Memory B cell (primary cell): ENCODE measurements around the gene NPRL2.
A peak's percentile ranks its signal among the peaks of the same experiment; 100 is the strongest.

ENCODE experiments used
- ATAC-seq: fragments of 150-1000 bp; cut with Tn5 transposase; 2 replicates; pipeline ENCODE4 v1.10.0; 2021; ENCODE audit warnings: low read depth, mild to moderate bottlenecking, moderate library complexity
- DNase-seq, 2 donors: peaks; one replicate each; pipeline ENCODE4 v3.0.0; 2022; ENCODE audit warnings: low spot score in 2 of 2
- H3K27ac Mint-ChIP-seq: one replicate; pipeline ENCODE4 v1.8.0; 2022; ENCODE audit warnings: mild to moderate bottlenecking, moderate library complexity, mixed read lengths
- H3K27me3 Mint-ChIP-seq: one replicate; pipeline ENCODE4 v1.8.0; 2022; ENCODE audit warnings: mixed read lengths
- H3K36me3 Mint-ChIP-seq: one replicate; pipeline ENCODE4 v1.8.0; 2022; ENCODE audit warnings: mild to moderate bottlenecking, mixed read lengths
- H3K4me1 Mint-ChIP-seq: one replicate; pipeline ENCODE4 v1.8.0; 2022; ENCODE audit warnings: mixed read lengths
- H3K4me3 Mint-ChIP-seq: one replicate; pipeline ENCODE4 v1.8.0; 2022; ENCODE audit warnings: mild to moderate bottlenecking, moderate library complexity, mixed read lengths
- H3K9me3 Mint-ChIP-seq: one replicate; pipeline ENCODE4 v1.8.0; 2022; ENCODE audit warnings: mixed read lengths

Gene NPRL2

DNA sequence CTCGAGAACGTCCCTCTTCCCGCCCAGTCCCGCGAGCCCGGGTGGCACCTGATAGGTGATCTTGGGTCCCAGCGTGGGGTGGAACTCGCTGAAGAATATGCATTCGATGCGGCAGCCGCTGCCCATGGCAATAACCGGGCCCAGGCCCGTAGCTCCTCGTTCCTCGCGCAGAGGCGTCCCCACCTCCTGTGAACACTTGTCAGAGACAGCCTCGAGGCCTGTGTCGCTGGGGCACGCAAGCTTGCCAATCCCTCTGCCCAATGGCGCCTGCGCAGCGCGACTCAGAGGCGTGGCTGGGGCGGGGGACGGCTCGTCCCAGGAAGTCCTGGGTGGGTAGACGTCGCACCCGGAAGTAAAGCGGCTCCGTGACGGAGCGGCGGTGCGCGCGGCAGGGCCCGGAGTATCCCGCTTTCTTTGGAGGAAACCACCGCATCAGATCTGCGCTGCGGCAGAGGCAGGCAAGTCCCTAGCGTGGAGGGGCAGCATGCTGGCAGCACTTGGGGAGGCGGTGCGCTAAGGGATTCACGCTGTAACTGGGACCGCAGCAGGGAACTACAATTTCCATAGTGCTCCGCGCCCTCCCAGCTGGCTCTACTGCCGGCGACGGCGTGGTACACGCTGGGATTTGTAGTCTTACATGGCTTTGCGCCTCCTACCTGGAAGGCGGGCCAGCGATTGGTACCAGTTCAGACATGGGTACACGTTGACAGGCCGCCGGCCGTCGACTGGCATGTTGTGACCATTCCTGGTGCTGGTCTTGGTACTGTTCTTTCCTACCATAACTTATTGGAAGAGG lies at the start of gene NPRL2, which contains the start of gene CYB561D2:
NPRL2 (minus strand) TSS at position 249 of the 796 bp plus-strand sequence; CDS start at position 126, 123 bp downstream.
CYB561D2 (plus strand) TSS at position 336 of the 796 bp plus-strand sequence. CDS start 572 bp downstream, outside the sequence.
- H3K27me3 Mint-ChIP-seq, result no peaks in the 10 kb centered on the region
- H3K9me3 Mint-ChIP-seq, result no peaks in the 10 kb centered on the region
- peaks cover 7% of the 10 kb centered on the region for H3K36me3 Mint-ChIP-seq
- peaks cover 29% of the 10 kb centered on the region for H3K4me1 Mint-ChIP-seq
- DNase-seq (peak; percentile 97 to 98), ATAC-seq (peak; percentile 88)
- peak within 1 kb of the TSS; percentile 94 for H3K27ac Mint-ChIP-seq
- H3K4me3 Mint-ChIP-seq, result peak within 1 kb of the TSS; percentile 99

DNA sequence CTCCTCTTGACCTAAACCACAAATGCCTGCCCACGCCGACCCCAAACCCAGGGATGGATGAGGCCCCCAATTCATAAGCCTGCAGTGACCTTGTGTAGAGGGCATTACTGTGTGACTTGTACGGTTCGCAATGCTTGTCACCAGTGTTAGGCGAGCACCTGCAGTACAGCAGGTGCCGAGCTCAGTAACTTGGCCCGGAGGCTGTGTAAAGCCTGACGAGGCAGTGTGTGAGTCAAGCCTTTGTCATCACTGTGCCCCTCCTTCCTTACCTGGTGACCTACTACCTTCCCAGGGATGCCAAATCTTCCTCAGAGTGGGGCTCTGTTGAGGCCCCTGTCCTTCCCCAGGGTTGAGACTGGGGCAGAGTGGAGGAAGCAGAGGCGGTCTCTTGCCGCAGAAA lies 45.9 kb upstream of the NPRL2 start:
- Mint-ChIP-seq H3K27me3 (peaks cover 5% of the 10 kb centered on the region), H3K9me3 (no peaks in the 10 kb centered on the region), H3K27ac (no peak overlapping the region), H3K36me3 (no peaks in the 10 kb centered on the region), H3K4me3 (no peak overlapping the region), H3K4me1 (no peaks in the 10 kb centered on the region)
- DNase-seq, result no peak
- ATAC-seq, result no peak

DNA sequence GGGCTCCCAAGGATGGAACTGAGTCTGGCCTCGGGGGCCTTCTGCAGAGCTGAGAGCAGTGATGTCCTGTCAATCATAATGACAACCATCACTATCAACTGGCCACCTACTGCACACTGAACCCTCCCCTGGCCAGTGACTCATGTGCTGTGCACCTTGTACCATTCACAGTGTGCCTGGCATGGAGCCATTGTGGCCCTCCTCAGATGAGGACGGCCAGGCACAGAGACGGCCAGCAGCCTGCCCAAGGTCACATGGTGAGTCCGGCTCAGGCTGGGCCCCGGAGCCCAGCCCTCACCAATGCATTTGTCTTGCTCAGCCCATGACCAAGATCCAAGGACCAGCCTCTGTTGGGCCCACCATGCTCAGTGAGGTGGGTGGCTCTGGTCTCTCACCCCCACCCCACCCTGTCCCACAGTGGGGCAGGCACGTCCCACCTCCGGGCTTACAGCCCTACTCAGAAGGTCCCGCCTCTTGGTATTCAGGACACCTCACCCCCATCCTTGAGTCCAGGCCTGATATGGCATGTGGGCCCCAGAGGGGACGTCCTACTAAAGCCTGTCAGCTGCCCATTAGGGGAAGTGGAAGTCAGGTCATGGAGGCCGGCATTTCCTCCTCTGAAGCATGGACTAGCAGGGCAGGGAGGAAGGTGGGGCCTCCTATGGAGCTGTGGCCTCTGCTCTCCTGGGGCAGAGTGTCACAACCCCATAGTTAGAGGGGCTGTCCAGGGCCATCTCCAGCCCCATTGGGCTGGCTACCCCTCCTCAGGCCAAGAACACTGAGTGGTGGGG lies 44.7 kb upstream of the NPRL2 start:
- no peaks in the 10 kb centered on the region for H3K36me3 Mint-ChIP-seq
- no peak overlapping the region for H3K4me3 Mint-ChIP-seq
- H3K27ac Mint-ChIP-seq, result no peak overlapping the region
- no peaks in the 10 kb centered on the region for H3K4me1 Mint-ChIP-seq
- H3K27me3 Mint-ChIP-seq, result peaks cover 5% of the 10 kb centered on the region
- ATAC-seq (no peak), DNase-seq (no peak)
- no peaks in the 10 kb centered on the region for H3K9me3 Mint-ChIP-seq

DNA sequence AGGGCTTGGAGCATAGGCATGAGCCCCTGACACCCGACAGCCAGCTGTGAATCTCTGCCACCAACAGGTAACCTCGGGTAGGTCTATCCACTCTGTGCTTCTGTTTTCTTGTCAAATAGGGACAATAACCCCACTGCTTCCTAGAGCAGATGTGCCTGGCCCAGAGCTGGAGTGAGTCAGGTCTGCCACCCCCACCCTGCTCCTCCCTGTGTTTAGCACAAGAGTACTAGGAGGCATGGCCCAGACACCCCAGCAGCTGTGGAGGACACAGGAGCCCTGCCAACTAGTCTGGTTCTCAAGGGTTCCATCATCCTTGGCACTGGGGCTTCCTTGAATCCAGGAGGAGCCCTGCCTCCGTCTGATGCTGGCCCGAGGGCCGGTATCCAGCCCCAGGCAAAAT lies 42.5 kb upstream of the NPRL2 start:
- Mint-ChIP-seq H3K4me1 (no peaks in the 10 kb centered on the region), H3K9me3 (no peaks in the 10 kb centered on the region), H3K27ac (no peak overlapping the region), H3K27me3 (peaks cover 5% of the 10 kb centered on the region), H3K4me3 (no peak overlapping the region), H3K36me3 (no peaks in the 10 kb centered on the region)
- ATAC-seq (no peak), DNase-seq (no peak)

DNA sequence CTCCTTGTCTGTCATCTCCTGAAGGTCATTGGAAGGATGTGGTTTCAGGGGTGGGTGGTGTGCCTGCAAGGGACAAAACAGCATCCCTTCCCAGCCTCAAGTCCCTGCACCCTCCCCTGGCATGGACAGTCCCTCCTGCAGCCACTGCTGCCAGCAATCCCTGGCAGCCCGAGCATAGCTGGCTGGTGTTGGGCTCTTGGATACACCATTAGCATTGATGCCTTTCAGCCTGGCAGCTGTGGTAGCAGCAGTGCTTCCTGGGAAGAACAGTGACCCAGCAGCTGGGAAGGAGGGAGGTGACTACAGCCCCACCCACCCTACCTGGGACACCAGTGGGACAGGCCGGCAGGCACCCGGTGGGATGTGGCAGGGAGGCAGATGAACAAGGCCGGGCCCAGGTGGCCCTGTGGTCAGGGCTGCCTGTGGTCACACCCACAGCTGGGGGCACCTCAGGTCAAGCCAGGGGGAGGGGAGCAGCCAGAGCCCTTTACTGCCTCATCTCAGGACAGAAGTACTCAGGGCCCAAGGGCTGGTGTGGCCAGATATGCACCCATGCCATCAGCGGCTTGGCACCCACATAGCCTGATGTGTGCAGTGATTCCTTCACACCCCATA lies 41.6 kb upstream of the NPRL2 start:
- H3K27me3 Mint-ChIP-seq, result peaks cover 5% of the 10 kb centered on the region
- DNase-seq (no peak), ATAC-seq (no peak)
- no peak overlapping the region for H3K27ac Mint-ChIP-seq
- H3K4me1 Mint-ChIP-seq, result no peaks in the 10 kb centered on the region
- no peak overlapping the region for H3K4me3 Mint-ChIP-seq
- H3K9me3 Mint-ChIP-seq, result no peaks in the 10 kb centered on the region
- no peaks in the 10 kb centered on the region for H3K36me3 Mint-ChIP-seq

DNA sequence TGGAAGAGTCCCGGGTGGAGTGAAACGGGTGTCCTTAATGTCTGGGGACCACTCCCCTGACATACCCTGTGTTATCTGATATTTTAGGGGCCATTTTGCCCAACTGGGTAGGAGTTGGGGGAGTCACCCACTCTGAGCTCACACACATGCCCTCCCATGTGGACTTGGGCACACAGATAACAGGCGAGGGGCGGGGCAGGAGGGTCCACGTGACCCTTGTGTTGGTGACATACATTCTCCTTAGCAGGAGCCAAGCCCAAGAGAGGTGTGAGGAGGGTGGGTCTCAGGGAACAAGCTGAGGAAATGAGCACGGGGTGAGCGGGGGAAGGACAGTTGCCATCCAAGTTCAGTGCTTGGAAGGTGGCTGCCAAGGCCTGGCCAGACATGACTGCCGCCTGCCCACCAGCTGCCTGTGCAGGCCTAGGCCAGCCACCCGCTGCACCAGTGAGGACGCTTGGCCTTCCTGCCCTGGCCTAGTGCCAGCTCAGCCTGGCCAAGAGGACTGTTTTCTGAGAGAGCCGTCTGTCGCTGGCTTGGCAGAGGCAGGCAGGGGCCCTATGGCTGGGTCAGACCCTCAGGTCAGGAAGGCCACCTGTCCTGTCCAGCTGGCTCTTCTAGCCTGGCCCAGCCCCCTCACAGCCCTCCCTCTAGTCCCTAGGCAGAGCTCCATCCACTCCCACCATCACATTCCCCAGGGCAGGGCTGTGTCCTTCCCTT lies 40.1 kb upstream of the NPRL2 start:
- no peak for ATAC-seq
- Mint-ChIP-seq H3K9me3 (no peaks in the 10 kb centered on the region), H3K27me3 (peaks cover 1% of the 10 kb centered on the region), H3K27ac (no peak overlapping the region), H3K4me1 (no peaks in the 10 kb centered on the region), H3K4me3 (no peak overlapping the region), H3K36me3 (no peaks in the 10 kb centered on the region)
- no peak for DNase-seq

DNA sequence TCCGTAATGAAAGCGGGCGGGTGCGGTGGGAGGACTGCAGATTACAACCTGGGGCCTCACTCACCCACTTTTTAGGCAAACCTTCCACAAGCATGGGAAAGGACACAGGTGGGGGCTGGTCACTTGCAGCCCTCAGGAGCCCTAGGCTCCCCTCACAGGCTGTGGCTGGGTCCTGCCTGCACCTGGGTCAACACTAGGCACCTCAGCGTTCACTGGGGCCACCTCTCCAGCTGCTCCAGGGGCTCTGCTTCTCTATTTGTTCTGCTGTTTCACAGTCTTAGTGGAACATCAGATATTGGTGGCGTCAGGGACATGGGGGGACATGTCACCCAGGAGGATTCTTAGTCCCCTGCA lies 38.8 kb upstream of the NPRL2 start:
- Mint-ChIP-seq H3K27me3 (peaks cover 4% of the 10 kb centered on the region), H3K4me3 (no peak overlapping the region)

DNA sequence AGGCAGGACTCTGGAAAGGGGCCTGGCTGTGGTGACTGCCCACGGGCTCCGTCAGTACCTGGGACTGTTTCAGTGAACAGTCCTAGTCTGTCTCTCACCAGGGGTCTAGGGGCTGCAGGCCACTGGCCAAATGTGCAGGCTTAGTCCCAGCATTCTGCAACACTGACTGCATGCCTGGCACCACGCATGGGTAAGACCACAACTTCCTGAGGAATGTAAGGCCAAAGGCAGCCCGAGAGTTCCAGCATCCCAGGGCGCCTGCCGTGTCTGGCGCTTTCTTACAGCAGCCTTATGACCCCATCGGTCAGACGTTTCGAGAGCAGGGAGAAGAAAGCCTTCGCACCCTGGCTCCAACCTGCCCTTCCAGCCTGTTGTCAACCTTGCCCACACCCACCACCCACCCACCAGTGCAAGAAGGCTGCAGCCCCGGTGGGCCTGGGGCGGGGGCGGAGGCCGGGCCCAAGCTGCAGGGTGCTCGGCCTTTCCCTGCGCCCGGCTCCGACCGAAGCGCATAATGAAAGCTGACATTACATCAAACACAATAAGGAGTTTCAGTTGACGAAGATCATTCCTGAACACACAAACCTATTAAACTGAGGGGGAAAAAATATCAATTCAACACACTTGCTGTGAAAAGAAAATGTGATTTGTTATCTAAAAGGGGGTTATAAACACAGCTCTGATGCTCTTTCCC lies 38.3 kb upstream of the NPRL2 start:
- H3K27me3 Mint-ChIP-seq, result peaks cover 4% of the 10 kb centered on the region
- H3K36me3 Mint-ChIP-seq, result no peaks in the 10 kb centered on the region
- H3K4me1 Mint-ChIP-seq, result no peaks in the 10 kb centered on the region
- ATAC-seq (no peak), DNase-seq (no peak)
- H3K4me3 Mint-ChIP-seq, result no peak overlapping the region
- no peaks in the 10 kb centered on the region for H3K9me3 Mint-ChIP-seq
- H3K27ac Mint-ChIP-seq, result no peak overlapping the region

More for the DNA sequence above, 38.8 kb upstream of the NPRL2 start:
- no peak for ATAC-seq
- Mint-ChIP-seq H3K36me3 (no peaks in the 10 kb centered on the region), H3K9me3 (no peaks in the 10 kb centered on the region), H3K4me1 (no peaks in the 10 kb centered on the region), H3K27ac (no peak overlapping the region)
- no peak for DNase-seq

DNA sequence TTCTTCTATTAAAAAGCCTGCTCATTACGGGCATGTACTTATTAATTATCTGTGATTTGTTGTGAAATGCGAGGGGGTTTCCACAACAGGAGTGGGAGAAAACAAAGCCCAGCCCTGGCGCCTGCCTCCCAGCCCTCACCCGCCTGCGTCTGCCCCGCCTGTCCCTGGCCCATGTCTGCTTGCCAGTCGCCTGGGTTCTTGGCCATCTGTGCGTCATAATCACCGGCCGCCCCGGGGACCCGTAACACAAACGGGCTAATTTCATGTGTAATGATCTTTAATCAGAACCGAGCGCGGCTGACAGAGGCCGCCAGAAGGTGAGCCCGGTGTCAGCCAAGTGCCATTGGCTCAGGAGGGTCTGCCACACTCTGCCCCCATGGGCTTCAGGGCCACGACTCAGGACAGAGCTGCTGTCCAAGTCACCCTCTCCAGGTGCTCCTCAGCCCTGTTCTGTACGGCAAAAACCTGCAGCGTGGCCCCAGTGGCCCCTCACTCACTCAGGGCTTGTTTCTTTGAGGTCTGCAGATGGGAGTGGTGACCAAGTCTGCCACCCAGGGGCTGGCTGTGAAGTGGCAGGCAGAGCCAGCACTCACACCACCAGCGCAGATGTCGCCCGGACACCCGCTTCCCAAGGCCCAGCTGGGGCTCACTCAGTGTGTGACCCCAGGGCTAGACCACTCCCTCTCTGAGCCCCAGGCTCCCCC lies 37.6 kb upstream of the NPRL2 start:
- Mint-ChIP-seq H3K4me3 (no peak overlapping the region), H3K4me1 (no peaks in the 10 kb centered on the region), H3K27me3 (peaks cover 4% of the 10 kb centered on the region), H3K36me3 (no peaks in the 10 kb centered on the region), H3K27ac (no peak overlapping the region), H3K9me3 (no peaks in the 10 kb centered on the region)
- no peak for DNase-seq
- ATAC-seq, result no peak

DNA sequence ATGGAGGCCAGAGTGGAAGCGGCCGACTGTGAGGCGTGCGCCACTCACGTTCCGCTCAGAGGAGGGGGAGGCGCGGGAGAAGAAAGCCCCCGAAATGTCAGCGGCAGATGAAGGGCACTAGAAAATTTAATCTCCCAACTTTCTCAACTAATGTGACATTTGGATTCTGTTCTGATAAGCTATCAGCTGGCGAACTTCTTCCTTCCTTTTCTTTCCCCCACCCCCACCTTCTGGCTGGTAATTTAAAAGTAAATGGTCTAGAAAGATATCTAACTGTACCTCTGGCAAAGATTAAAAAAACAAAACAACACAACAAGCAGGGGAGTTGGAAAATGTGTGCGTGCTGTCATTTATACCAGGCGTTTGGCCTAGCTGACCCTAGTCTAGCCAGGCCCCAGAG lies 35.2 kb upstream of the NPRL2 start:
- Mint-ChIP-seq H3K4me3 (no peak overlapping the region), H3K27ac (no peak overlapping the region), H3K36me3 (no peaks in the 10 kb centered on the region), H3K27me3 (peaks cover 4% of the 10 kb centered on the region), H3K9me3 (no peaks in the 10 kb centered on the region), H3K4me1 (no peaks in the 10 kb centered on the region)
- ATAC-seq (no peak), DNase-seq (no peak)

DNA sequence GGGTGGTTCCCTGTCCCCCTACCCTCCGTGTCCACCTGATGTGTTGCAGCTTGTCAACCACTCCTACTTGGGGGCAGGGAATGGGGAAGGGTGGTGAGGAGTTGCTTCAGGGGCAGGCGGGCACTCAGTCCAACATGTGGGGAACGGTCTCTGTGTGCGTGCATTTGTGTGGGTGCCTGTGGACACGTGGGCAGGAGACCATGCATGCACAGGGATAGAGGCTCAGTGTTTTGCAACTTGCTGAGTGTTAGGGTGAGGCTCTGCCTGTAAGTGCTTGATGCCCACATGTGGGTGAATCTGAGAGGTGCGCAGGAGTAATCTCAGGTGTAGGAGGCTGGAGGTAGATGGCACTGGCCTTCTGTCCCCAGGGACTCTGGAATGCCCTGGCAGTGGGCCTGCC lies 33.2 kb upstream of the NPRL2 start:
- H3K9me3 Mint-ChIP-seq, result no peaks in the 10 kb centered on the region
- H3K27me3 Mint-ChIP-seq, result peaks cover 4% of the 10 kb centered on the region
- H3K27ac Mint-ChIP-seq, result no peak overlapping the region
- no peaks in the 10 kb centered on the region for H3K36me3 Mint-ChIP-seq
- no peak overlapping the region for H3K4me3 Mint-ChIP-seq
- no peak for DNase-seq
- ATAC-seq, result no peak
- H3K4me1 Mint-ChIP-seq, result no peaks in the 10 kb centered on the region

DNA sequence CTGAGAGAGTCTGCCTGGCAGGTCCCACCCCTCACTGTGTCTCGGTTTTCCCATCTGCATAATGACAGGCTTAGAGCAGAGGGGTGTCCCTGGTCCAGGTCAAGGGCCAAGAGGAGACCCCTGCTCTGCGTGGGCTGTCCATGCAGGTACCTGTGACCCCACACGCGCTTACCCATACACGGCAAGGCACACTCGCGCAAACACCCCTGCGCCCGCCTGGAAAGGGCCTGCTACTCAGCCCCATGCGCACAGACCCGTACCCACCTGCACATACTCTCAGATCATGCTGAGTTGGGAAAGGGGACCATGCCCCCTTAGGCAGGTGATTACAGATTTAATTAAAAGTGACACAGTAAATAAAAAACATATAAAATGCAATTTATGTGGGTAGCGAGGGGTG lies 32.1 kb upstream of the NPRL2 start:
- no peak overlapping the region for H3K4me3 Mint-ChIP-seq
- H3K9me3 Mint-ChIP-seq, result no peaks in the 10 kb centered on the region
- H3K4me1 Mint-ChIP-seq, result no peaks in the 10 kb centered on the region
- no peaks in the 10 kb centered on the region for H3K36me3 Mint-ChIP-seq
- H3K27ac Mint-ChIP-seq, result no peak overlapping the region
- H3K27me3 Mint-ChIP-seq, result peaks cover 7% of the 10 kb centered on the region
- DNase-seq, result no peak
- no peak for ATAC-seq

DNA sequence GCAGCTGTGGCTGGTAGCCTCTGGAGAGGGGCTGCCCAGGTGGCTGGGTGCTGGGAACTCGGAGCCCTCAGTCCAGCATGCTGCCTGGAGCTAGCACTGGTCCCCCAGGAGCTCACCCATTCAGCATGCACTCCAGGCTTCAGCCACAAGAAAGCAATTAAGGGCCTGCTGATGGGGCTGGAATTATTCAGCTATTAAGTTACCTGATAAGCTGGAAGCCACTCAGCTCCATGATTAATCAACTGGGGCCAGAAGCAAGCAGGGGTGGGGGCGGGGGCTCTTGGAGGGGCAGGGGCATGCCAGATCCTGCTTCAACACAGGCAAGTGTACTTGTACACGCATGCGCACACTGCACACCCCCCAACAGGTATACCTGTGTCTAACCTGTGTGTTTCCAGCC lies 30.8 kb upstream of the NPRL2 start:
- Mint-ChIP-seq H3K9me3 (no peaks in the 10 kb centered on the region), H3K4me3 (no peak overlapping the region), H3K27ac (no peak overlapping the region), H3K27me3 (peaks cover 7% of the 10 kb centered on the region), H3K36me3 (no peaks in the 10 kb centered on the region), H3K4me1 (no peaks in the 10 kb centered on the region)
- DNase-seq, result no peak
- ATAC-seq, result no peak
